ENCODE results near the gene ERBB4. TPM values are rescaled to one million over a fixed set of nuclear protein-coding genes. Genes with fewer than 3 reads are reported as not detected.
A peak's percentile ranks its signal among the peaks of the same experiment; 100 is the strongest.

Gene ERBB4
- total RNA-seq, 4 donors from 2014 or later: 0.09 to 0.67 TPM; not detected in 2

DNA sequence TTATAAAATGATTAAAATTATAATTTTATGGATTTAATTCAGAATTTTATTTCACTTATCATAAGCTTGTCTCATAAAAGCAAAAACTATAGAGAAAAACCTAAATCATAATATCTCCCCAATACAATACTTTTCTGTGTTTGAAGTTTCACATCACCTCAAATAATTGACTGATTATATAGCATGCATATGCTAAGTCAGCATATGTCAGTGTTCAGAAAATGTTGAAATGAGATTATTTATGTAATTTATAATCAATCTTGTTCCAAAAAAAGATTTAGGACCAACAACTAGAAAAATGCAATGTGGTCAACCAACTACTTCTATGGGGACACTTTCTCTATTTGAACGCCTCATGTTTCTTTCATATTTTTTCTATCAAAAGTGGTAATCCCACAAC, 1079.6 kb downstream of the ERBB4 start:
- Histone ChIP-seq H3K36me3 (no peaks in the 10 kb centered on the region), H3K9me3 (no peaks in the 10 kb centered on the region), H3K4me3 (no peak overlapping the region), H3K27me3 (no peaks in the 10 kb centered on the region), H3K27ac (no peak overlapping the region), H3K4me1 (no peaks in the 10 kb centered on the region)
- TF ChIP-seq CTCF (IDR thresholded peaks at IDR 0.05) (no peak), POLR2A (IDR thresholded peaks at IDR 0.05) (no peak)
- DNase-seq: no peak

- TF ChIP-seq POLR2A (IDR thresholded peaks at IDR 0.05) (no peak), CTCF (IDR thresholded peaks at IDR 0.05) (no peak)
- DNase-seq: no peak
- Histone ChIP-seq H3K36me3 (no peaks in the 10 kb centered on the region), H3K27ac (no peak overlapping the region), H3K27me3 (no peaks in the 10 kb centered on the region), H3K4me1 (no peaks in the 10 kb centered on the region), H3K4me3 (no peak overlapping the region), H3K9me3 (no peaks in the 10 kb centered on the region)
Observed at GRCh38 chr2:211457325-211457724, 1081.3 kb downstream of the ERBB4 start.

GRCh38 chr2:211455216-211455841, 1083.3 kb downstream of the ERBB4 start:
- H3K27me3 ChIP-seq: no peaks in the 10 kb centered on the region
- H3K4me1 ChIP-seq: no peaks in the 10 kb centered on the region
- TF ChIP-seq CTCF (IDR thresholded peaks at IDR 0.05): peak; percentile 20 to 68 (median 62)
- no peak for TF ChIP-seq POLR2A (IDR thresholded peaks at IDR 0.05)
- no peaks in the 10 kb centered on the region for H3K36me3 ChIP-seq
- H3K27ac ChIP-seq: no peak overlapping the region
- H3K9me3 ChIP-seq: no peaks in the 10 kb centered on the region
- DNase-seq: peak in 1 of 3 donors; percentile 64
- no peak overlapping the region for H3K4me3 ChIP-seq

- DNase-seq: no peak
- no peaks in the 10 kb centered on the region for H3K9me3 ChIP-seq
Observed at GRCh38 chr2:211454679-211455078, 1083.9 kb downstream of the ERBB4 start.

GRCh38 chr2:211453311-211453887, 1085.2 kb downstream of the ERBB4 start:
- no peaks in the 10 kb centered on the region for H3K27me3 ChIP-seq
- H3K4me3 ChIP-seq: no peak overlapping the region
- H3K27ac ChIP-seq: no peak overlapping the region

More at GRCh38 chr2:211454679-211455078, 1083.9 kb downstream of the ERBB4 start:
- no peaks in the 10 kb centered on the region for H3K4me1 ChIP-seq
- H3K27me3 ChIP-seq: no peaks in the 10 kb centered on the region
- H3K27ac ChIP-seq: no peak overlapping the region
- no peaks in the 10 kb centered on the region for H3K36me3 ChIP-seq
- TF ChIP-seq CTCF (IDR thresholded peaks at IDR 0.05): no peak
- no peak for TF ChIP-seq POLR2A (IDR thresholded peaks at IDR 0.05)
- no peak overlapping the region for H3K4me3 ChIP-seq

More at GRCh38 chr2:211453311-211453887, 1085.2 kb downstream of the ERBB4 start:
- TF ChIP-seq POLR2A (IDR thresholded peaks at IDR 0.05): no peak
- no peak for TF ChIP-seq CTCF (IDR thresholded peaks at IDR 0.05)
- H3K9me3 ChIP-seq: no peaks in the 10 kb centered on the region
- no peaks in the 10 kb centered on the region for H3K4me1 ChIP-seq
- no peaks in the 10 kb centered on the region for H3K36me3 ChIP-seq
- DNase-seq: no peak

Data from Peyer's patch (tissue), 4 donors.